ENCODE data around the gene CST7.

DNA sequence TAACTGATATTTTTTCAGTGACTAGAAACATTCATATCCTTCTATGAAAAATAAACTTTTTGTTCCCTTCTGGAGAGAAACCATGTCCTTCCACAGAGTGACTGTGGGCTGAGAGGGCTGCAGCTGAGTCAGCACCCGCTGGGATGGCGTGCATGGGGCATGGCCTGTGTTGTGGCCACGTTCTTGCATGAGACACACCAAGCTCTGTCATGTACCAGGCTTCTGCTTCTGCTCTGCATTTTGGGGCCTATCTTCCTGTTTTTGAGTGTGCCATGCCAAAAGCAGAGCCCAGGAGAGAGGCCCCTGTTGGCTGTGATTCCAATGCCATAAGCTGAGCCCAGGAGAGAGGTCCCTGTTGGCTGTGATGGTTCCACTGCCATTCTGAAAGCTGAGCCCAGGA is 32.7 kb downstream of the CST7 start:
- TF ChIP-seq ZNF274 (IDR thresholded peaks at IDR 0.05; ENCODE audit: insufficient read depth, insufficient read length) (no peak), POLR2AphosphoS5 (IDR thresholded peaks at IDR 0.05; ENCODE audit: low read length) (no peak), HDGF (IDR thresholded peaks at IDR 0.05) (no peak), RUNX3 (IDR thresholded peaks at IDR 0.05; ENCODE audit: low read length) (no peak), EZH2 (IDR thresholded peaks at IDR 0.05; ENCODE audit: borderline replicate concordance, control insufficient read depth, low read depth, low read length) (no peak), CUX1 (IDR thresholded peaks at IDR 0.05; ENCODE audit: insufficient replicate concordance, low read depth, low read length) (no peak), EP300 (IDR thresholded peaks at IDR 0.05; ENCODE audit: borderline replicate concordance in 1 of 2, control insufficient read depth in 1 of 2, low read depth in 2 of 2, low read length in 2 of 2) (no peak), POLR2A (IDR thresholded peaks at IDR 0.05; ENCODE audit: low read depth, low read length) (no peak), BRCA1 (IDR thresholded peaks at IDR 0.05; ENCODE audit: low read depth, low read length) (no peak)
- TF ChIP-seq, protein P1, sequence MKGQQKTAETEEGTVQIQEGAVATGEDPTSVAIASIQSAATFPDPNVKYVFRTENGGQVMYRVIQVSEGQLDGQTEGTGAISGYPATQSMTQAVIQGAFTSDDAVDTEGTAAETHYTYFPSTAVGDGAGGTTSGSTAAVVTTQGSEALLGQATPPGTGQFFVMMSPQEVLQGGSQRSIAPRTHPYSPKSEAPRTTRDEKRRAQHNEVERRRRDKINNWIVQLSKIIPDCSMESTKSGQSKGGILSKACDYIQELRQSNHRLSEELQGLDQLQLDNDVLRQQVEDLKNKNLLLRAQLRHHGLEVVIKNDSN (IDR thresholded peaks at IDR 0.05; ENCODE audit: borderline replicate concordance, extremely low read length, insufficient read depth, low read depth, low read length) = no peak
- TF ChIP-seq, protein P2, sequence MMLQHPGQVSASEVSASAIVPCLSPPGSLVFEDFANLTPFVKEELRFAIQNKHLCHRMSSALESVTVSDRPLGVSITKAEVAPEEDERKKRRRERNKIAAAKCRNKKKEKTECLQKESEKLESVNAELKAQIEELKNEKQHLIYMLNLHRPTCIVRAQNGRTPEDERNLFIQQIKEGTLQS (IDR thresholded peaks at IDR 0.05; ENCODE audit: borderline replicate concordance, extremely low read depth, low read depth, low read length) = no peak
